ENCODE data around the gene MYH10. TPM values are rescaled to one million over a fixed set of nuclear protein-coding genes. Genes with fewer than 3 reads are reported as not detected.

MYH10 gene
- total RNA-seq, 3 donors from 2014 or later, result 4.3 to 23.8 (median 10.1) TPM

DNA sequence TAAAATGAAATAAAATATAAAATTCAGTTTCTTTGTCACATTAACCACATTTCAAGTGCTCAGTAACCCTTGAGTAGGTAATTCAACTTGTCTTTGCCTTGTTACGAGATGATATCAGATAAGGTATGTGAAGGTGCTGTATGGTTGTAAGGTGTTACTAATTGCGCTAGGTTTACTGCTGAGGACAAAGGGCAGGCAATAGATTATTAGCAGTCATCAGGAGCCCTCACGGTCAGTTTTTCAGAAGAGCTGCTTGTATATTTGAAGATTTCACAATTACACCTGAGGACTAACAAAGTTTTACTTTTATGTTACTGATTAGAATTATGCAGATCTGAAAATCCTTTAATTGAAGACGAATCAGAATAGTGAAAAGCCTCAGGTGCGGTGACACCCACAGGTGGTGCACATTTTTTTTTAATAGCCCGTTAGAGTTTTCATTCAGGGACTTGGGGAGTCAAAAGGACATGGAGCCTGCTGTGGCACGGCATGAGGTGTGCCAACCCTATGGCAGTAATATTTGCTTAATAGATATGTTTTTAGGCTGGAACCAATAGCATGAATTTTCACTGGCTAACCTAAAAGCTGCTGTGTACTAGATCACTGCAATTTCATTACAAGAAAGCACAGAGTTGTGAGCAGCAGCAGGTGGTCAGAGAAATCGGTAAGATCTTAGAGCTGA, 178.5 kb downstream of the MYH10 start:
- peaks cover 10% of the 10 kb centered on the region for H3K36me3 ChIP-seq (ENCODE audit: low read depth)
- TF ChIP-seq, protein P1, sequence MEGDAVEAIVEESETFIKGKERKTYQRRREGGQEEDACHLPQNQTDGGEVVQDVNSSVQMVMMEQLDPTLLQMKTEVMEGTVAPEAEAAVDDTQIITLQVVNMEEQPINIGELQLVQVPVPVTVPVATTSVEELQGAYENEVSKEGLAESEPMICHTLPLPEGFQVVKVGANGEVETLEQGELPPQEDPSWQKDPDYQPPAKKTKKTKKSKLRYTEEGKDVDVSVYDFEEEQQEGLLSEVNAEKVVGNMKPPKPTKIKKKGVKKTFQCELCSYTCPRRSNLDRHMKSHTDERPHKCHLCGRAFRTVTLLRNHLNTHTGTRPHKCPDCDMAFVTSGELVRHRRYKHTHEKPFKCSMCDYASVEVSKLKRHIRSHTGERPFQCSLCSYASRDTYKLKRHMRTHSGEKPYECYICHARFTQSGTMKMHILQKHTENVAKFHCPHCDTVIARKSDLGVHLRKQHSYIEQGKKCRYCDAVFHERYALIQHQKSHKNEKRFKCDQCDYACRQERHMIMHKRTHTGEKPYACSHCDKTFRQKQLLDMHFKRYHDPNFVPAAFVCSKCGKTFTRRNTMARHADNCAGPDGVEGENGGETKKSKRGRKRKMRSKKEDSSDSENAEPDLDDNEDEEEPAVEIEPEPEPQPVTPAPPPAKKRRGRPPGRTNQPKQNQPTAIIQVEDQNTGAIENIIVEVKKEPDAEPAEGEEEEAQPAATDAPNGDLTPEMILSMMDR (IDR thresholded peaks at IDR 0.05), result no peak

DNA sequence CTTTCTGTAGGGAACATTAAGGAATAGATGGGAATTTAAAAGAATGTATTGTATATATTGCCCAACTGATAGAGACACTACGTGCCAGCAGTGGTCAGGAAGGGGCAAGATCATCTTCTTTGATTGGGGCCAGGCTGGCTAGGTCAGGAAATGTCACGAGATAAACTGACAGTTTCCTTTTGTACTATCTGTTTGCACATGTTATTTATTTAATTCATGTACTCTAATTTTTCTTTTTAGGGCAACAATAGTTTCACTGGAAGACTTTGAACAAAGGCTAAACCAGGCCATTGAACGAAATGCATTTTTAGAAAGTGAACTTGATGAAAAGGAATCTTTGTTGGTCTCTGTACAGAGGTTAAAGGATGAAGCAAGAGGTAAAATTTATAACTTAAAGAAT, 182.2 kb downstream of the MYH10 start:
- TF ChIP-seq, protein P1 (IDR thresholded peaks at IDR 0.05), result no peak
- Histone ChIP-seq H3K9me3 (no peaks in the 10 kb centered on the region), H3K4me1 (ENCODE audit: low read depth) (no peaks in the 10 kb centered on the region), H3K36me3 (ENCODE audit: low read depth) (no peaks in the 10 kb centered on the region), H3K4me3 (no peak overlapping the region)
- no peak for DNase-seq
- intact Hi-C loops (cut with DNase I, micrococcal nuclease), result no loop called here
- no peak for ATAC-seq

More for the DNA sequence above, 178.5 kb downstream of the MYH10 start:
- no peak for ATAC-seq
- H3K4me3 ChIP-seq, result no peak overlapping the region
- intact Hi-C loops (cut with DNase I, micrococcal nuclease), result no loop called here
- H3K9me3 ChIP-seq, result no peaks in the 10 kb centered on the region
- no peaks in the 10 kb centered on the region for H3K4me1 ChIP-seq (ENCODE audit: low read depth)
- no peak for DNase-seq

DNA sequence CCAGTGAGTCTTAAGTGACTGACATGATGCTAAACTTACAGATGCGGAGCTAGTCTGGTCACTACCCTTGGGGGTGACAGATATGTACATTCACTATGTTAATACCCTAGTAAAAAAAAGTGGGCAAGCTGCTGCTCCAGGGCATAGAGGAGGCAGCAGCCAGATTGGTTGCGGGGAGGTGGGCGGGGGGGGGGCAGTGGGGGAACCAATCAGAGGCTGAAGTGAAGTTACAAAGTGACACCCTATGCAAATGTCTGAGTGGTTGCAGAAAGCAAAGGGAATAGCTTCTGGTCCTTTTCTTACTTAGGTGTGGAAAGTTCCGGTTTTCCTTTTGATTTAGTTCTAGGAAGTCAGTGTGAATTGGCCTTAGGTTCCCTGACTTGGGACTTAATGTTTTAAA, 182.7 kb downstream of the MYH10 start:
- H3K4me1 ChIP-seq (ENCODE audit: low read depth), result no peaks in the 10 kb centered on the region
- no peaks in the 10 kb centered on the region for H3K9me3 ChIP-seq
- H3K4me3 ChIP-seq, result no peak overlapping the region
- H3K36me3 ChIP-seq (ENCODE audit: low read depth), result no peaks in the 10 kb centered on the region
- ATAC-seq (no peak), DNase-seq (no peak)
- TF ChIP-seq, protein P1 (IDR thresholded peaks at IDR 0.05), result no peak
- intact Hi-C loops (cut with DNase I, micrococcal nuclease), result no loop called here

DNA sequence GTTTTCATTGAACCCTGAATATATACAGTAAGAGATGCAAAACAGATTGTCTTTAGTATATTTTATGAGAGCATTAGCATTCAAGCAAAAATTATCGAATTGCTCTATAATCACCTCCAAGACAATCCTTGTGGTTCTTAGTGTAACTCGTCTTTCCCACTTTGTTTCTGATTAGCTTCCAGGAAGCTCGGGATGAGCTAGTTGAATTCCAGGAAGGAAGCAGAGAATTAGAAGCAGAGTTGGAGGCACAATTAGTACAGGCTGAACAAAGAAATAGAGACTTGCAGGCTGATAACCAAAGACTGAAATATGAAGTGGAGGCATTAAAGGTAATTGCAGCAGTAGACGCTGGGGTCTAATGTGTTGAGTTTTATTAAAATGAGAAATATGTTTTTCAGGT, 185.0 kb downstream of the MYH10 start:
- no peak for DNase-seq
- no peaks in the 10 kb centered on the region for H3K9me3 ChIP-seq
- intact Hi-C loops (cut with DNase I, micrococcal nuclease), result no loop called here
- H3K36me3 ChIP-seq (ENCODE audit: low read depth), result no peaks in the 10 kb centered on the region
- no peak for ATAC-seq
- H3K4me1 ChIP-seq (ENCODE audit: low read depth), result no peaks in the 10 kb centered on the region
- H3K4me3 ChIP-seq, result no peak overlapping the region
- TF ChIP-seq, protein P1 (IDR thresholded peaks at IDR 0.05), result no peak

DNA sequence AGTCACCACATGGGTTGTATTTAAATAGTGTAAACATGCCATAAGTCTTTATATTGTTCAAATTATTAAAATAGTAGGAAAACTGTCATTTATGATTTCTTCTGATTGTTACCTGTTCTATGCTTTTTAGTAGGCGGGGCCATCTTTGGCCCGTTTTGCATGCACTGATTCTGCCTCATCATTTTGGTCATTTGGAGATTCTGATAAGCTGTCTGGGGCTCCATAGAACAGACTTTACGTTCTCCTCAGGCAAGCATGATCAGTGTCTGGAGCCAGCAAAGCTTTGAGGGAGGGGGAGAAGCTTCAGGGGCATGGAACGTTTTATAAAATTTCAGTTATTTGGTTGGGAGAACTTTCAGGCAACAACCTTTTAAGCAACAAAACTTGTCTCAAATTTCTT, 186.0 kb downstream of the MYH10 start:
- no peaks in the 10 kb centered on the region for H3K36me3 ChIP-seq (ENCODE audit: low read depth)
- TF ChIP-seq, protein P1 (IDR thresholded peaks at IDR 0.05), result no peak
- intact Hi-C loops (cut with DNase I, micrococcal nuclease), result no loop called here
- ATAC-seq (no peak), DNase-seq (no peak)
- no peaks in the 10 kb centered on the region for H3K9me3 ChIP-seq
- H3K4me1 ChIP-seq (ENCODE audit: low read depth), result no peaks in the 10 kb centered on the region
- no peak overlapping the region for H3K4me3 ChIP-seq

DNA sequence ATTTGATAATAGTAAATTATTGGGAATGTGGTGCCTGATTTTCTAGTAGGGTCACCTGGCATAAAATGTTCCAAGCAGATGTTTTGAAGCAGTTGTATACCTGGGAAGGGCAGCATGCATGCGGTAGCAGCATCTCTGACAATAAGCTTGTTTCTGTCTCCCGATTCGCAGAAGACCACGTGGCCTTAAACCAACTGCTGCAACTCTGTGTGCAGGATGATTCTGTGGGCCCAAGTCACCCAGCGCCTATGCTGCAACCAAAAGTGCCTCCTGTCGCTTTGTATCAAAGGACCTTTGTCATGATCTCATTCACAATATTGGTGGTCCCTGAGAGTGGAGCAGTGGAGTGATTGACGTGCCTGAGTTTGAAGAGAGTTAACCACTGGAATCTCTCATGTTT, 186.8 kb downstream of the MYH10 start:
- no peak overlapping the region for H3K4me3 ChIP-seq
- intact Hi-C loops (cut with DNase I, micrococcal nuclease), result no loop called here
- no peak for ATAC-seq
- no peaks in the 10 kb centered on the region for H3K4me1 ChIP-seq (ENCODE audit: low read depth)
- TF ChIP-seq, protein P1 (IDR thresholded peaks at IDR 0.05), result no peak
- DNase-seq, result no peak
- no peaks in the 10 kb centered on the region for H3K9me3 ChIP-seq
- H3K36me3 ChIP-seq (ENCODE audit: low read depth), result no peaks in the 10 kb centered on the region

Data from mucosa of descending colon (tissue), 3 donors.